ENCODE measurements around the gene BCAR3.

DNA sequence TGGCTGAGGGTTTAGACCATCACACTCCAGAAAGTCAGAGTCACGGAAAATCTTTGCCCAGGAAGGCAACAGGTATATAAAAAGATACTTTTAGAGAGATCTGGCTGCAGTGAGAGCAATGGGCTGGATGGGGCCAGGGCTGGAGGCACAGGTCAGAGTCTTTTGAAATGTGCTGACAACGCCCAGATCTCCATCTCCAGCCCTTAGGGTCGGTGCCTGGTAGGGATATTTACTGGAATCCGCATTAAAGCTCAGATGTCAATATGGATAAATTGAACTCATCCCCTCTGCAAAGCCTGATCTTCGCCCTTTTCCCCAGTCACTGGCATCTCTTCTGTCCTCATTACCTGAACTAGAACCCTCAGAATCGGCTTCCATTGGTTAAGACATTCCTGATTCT, 82.2 kb downstream of the BCAR3 start:
- no peak for TF ChIP-seq GATA2 (IDR thresholded peaks at IDR 0.05; ENCODE audit: low read depth, low read length)
- TF ChIP-seq GATA3 (IDR thresholded peaks at IDR 0.05; ENCODE audit: low read depth, low read length), result no peak

Data from SH-SY5Y (cell line).